HG02678 (cell line): ENCODE results near the gene HOXD3.

Experiments used
- ATAC-seq: cut with Tn5 transposase; IDR thresholded peaks from one replicate; pipeline ENCODE4 v1.9.1; 2021; ENCODE audit warnings: mild to moderate bottlenecking, moderate library complexity; ENCODE audit not compliant: unreplicated experiment

The HOXD3 gene

DNA sequence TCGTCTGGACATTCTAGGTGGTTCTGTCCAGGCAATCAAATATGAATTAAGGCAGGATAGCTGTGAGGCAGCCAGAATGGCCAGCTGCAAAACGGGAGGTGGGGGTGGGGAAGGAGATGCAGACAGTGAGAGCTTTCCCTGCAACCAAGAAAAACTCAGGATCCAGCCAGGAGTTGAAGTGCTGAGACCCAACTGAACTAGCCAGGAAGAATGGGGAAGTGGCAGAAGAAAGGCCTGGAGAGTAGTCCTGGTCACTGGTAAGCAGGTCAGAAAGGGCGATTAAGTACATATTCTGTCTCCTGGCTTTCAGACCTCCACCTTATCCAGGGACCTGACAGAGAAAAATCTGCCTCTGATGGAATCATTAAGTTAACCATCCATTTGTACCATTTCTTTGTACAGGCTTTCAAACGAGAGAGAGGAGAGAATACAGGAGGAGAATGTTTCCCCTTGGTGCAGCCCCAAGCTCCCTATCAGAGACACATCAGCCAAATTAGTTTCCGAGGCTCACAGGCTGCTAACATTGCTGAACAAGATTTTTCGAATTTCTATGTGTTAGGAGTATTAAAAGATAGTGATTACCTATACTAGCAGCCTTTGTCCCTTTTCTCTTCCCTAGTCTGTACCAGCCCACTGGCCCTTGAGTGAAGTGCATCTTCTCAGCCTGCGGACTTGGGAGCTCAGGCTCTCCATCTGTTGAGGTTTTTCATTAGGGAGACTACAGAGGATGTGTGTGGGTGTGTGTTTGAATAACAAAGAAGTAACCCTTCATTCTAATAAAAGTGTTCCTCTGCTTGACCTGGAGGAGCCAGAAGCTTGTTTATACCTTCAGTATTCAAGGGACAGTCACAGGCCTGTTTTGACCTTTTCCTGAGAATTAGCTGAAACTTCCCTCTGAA lies 18.9 kb downstream of the HOXD3 start:
- ATAC-seq, result no peak

DNA sequence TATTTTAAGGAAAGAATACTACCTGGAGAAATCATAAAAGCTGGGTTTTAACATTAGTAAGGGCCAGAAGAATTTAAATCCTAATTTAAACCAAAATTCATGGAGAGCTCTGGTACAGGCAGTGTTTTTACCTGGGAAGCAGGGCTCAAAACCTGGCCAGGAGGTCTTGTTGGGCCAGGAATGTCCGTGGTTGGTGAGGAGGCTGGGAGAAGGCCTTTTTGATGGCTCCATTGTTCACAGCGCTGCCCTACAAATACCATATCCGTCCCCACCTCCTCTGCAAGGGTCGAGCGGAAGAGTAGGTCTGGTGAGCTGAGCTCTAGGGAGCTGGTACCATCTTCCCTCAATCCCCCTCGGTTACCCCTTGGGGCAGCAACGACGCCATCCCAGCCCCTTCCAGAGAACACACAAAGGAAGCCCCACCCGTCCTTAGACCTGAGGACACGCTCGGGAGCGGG lies 20.5 kb downstream of the HOXD3 start:
- no peak for ATAC-seq

- ATAC-seq, result no peak
These were observed 21.1 kb downstream of the HOXD3 start for GRCh38 chr2:176178038-176178756.

- no peak for ATAC-seq
These were observed 21.7 kb downstream of the HOXD3 start for GRCh38 chr2:176178757-176179295.

- no peak for ATAC-seq
These were observed 24.4 kb downstream of the HOXD3 start for GRCh38 chr2:176181551-176181950.

DNA sequence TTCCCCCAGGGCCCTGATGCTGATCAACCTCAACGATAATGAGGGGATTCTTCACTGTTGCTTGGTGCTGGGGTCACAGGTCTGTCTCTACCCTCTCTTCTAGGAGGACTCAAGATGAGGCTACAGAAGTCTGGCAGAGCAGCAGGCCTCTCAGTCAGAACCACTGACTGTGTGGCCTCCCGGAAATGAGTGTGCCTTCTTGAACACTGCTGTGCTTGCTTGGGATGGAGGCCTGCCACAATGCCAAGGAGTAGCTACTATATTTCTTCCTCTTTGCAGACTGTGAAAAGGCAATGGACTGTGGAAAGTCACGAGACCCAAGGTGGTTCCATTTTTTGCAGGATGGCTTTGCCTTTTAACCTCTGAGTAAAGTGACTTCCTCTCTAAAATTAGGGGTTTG lies 25.6 kb downstream of the HOXD3 start:
- ATAC-seq, result no peak

DNA sequence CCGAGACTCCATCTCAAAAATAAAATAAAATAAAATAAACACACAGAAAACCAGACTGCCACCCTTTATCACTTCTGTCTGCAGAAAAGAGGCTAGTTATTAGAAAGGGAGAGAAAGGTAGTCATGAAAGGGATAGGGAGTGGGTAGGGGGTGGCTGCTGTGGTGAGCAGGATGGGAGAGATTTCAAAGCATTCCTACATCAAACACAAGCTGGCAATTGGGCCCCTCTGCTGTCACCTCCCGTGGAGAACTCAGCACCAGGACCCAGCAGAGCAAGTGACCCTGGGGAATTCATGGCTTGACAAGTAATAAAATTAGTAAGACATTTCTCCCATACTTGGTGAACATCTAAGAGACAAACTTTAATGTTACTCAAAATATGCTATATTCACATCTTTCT lies 27.6 kb downstream of the HOXD3 start:
- no peak for ATAC-seq

GRCh38 chr2:176186024-176186423 lies 28.9 kb downstream of the HOXD3 start:
- no peak for ATAC-seq

DNA sequence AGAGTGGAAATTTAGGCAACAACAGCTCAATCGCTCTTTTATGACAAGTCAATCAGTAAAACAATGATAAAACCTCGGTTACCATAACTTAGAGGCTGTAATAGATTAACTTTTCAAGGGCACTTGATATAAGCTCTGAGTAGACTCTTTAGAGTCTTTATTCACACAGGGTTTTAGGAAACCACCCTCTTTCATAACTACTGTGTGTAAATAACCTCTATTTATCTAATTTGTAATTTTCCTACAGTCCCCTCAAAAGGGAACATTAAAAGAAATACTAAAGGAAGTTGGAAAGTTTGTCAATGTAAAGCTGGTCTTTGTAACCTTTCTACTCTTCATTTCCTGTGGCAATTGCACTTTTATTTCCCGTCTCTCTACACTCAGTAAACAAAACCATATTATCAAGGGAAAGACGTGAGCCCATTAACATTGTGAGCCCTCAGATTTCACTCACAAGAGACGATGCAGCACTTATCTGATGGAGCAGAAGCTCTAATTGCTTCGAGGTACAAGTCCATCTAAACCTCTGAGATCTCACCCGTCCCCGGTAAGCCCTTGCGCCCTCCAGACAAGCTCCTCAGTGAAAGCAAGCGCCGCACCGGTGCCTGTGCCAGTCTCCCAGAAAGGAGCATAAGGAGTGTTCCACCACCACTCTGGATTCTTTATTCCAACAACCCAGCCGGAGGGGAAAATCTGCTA lies 30.2 kb downstream of the HOXD3 start:
- no peak for ATAC-seq

- no peak for ATAC-seq
These were observed 31.0 kb downstream of the HOXD3 start, which contains the start of gene HOXD1 for GRCh38 chr2:176187899-176188773. HOXD1 (plus strand) TSS chr2:176188668; CDS start chr2:176188802, 134 bp downstream.

DNA sequence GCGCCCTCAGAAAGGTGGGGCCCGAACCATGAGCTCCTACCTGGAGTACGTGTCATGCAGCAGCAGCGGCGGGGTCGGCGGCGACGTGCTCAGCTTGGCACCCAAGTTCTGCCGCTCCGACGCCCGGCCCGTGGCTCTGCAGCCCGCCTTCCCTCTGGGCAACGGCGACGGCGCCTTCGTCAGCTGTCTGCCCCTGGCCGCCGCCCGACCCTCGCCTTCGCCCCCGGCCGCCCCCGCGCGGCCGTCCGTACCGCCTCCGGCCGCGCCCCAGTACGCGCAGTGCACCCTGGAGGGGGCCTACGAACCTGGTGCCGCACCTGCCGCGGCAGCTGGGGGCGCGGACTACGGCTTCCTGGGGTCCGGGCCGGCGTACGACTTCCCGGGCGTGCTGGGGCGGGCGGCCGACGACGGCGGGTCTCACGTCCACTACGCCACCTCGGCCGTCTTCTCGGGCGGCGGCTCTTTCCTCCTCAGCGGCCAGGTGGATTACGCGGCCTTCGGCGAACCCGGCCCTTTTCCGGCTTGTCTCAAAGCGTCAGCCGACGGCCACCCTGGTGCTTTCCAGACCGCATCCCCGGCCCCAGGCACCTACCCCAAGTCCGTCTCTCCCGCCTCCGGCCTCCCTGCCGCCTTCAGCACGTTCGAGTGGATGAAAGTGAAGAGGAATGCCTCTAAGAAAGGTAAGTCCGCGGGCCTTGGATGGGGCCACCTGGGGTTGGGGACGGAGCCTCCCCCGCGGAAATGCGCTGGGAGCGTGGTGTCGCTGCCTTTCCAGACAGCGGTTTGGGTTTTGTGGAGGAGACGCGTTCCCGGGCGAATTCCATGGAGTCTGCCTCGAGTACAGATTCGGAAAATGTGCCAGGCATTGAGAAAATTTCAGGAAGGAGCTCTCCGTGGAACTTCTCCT lies 31.9 kb downstream of the HOXD3 start:
- ATAC-seq, result no peak

- no peak for ATAC-seq
These were observed 32.9 kb downstream of the HOXD3 start for GRCh38 chr2:176189681-176190641.

GRCh38 chr2:176192351-176192750 lies 35.2 kb downstream of the HOXD3 start:
- no peak for ATAC-seq

- no peak for ATAC-seq
These were observed 35.9 kb downstream of the HOXD3 start for GRCh38 chr2:176193048-176193447.

- ATAC-seq, result no peak
These were observed 42.8 kb downstream of the HOXD3 start for GRCh38 chr2:176199902-176200301.

DNA sequence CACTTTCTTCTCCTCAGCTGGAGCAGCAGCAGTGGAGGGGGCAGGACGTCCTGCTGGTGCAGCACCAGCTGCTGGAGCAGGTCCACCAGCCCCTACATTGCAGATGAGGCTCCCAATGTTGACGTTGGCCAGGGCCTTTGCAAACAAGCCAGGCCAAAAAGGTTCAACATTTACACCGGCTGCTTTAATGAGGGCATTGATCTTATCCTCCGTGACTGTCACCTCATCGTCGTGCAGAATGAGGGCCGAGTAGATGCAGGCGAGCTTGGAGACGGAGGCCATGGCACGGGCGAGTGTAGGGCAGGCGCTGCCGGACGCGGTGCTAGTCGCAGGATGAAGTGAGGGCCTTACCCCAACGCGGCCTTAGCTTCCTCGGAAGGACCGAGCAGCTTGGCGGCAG lies 43.9 kb downstream of the HOXD3 start:
- no peak for ATAC-seq

DNA sequence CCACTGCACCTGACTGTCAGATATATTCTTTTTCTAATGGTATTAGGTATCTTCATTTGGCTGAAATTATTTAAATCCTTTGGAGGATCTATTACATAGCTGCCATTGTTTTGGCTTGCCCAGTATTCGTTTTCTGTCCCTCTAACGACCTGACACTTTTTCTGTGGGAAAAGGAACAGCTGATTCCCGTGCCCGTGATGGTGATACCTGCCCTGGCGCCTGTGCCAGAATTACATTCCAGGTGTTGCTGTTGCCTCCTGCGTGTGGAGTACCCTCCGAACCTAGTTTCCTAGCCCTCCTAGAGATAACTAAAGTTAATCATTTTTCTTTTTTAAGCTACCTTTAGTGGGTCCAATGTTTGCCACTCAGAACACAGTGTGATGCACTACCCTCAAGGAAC lies 45.4 kb downstream of the HOXD3 start:
- ATAC-seq, result no peak

- ATAC-seq, result no peak
These were observed 48.0 kb downstream of the HOXD3 start for GRCh38 chr2:176205126-176205525.
